GM13977 (cell line): ENCODE results near the gene PRTFDC1.

ENCODE experiments used
- DNase-seq: peaks from one replicate; pipeline ENCODE4 v3.0.0; 2012; ENCODE audit warnings: low spot score
- in situ Hi-C: fragments of 300-500 bp; cut with MboI; formaldehyde crosslinking; loops from one replicate; pipeline ENCODE4 v1.12.0; 2022; ENCODE audit warnings: low sequenced_read_pairs, low pct_unique_long_range_greater_than_20kb, mixed read lengths, inconsistent platforms; ENCODE audit not compliant: unreplicated experiment
- TF ChIP-seq, protein P1 (sequence below): IDR thresholded peaks from 2 replicates; pipeline ENCODE4 v1.5.1; 2012; ENCODE audit warnings: mild to moderate bottlenecking, control low read depth; ENCODE audit not compliant: insufficient read depth; ENCODE audit errors: extremely low read depth, missing control alignments

Gene PRTFDC1

DNA sequence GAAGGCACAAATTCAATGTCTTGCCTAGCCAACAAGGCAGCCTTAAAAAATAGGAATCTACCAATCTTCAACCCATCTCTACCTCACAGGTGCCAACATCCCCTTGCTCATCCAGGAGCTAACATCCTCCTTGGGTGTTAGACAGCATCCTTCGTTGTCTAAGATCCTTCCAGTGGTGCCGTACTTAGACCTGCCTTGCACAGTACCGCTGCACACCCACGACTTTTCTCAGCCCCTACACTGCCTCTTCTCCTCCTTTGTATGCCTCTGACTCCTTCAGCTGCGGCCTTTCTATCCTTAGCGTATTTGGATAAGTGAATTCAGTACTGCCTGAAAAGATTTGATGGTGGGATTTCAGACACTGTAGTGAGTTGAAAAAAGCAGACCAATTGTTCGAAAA, 15.9 kb upstream of the PRTFDC1 start:
- in situ Hi-C loops: no loop called here
- TF ChIP-seq, protein P1, sequence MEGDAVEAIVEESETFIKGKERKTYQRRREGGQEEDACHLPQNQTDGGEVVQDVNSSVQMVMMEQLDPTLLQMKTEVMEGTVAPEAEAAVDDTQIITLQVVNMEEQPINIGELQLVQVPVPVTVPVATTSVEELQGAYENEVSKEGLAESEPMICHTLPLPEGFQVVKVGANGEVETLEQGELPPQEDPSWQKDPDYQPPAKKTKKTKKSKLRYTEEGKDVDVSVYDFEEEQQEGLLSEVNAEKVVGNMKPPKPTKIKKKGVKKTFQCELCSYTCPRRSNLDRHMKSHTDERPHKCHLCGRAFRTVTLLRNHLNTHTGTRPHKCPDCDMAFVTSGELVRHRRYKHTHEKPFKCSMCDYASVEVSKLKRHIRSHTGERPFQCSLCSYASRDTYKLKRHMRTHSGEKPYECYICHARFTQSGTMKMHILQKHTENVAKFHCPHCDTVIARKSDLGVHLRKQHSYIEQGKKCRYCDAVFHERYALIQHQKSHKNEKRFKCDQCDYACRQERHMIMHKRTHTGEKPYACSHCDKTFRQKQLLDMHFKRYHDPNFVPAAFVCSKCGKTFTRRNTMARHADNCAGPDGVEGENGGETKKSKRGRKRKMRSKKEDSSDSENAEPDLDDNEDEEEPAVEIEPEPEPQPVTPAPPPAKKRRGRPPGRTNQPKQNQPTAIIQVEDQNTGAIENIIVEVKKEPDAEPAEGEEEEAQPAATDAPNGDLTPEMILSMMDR: no peak
- DNase-seq: no peak

DNA sequence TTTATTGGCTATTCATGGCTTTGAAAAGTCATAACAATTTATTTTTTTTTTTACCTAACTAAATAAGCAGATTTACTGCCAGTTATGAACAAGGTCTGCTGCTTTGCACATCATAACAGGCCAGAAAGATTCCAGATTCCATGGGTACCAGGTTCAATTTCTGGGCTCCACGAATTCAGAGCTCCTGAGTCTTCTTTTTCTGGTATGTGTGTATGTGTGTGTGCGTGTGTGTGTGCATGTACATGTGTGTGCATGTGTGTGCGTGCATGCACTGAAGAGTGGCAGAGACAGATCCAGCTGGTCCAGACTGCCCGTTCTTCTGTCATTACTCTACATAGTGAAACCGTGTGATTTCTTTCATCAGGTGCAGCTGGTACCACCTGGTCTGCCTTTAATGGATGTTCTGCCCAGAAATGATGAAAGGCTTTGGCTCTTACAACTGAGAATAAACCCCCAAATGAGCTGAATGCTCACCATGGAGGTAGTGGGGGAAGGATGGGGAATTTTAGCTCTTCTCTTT, 14.6 kb upstream of the PRTFDC1 start:
- in situ Hi-C loops: no loop called here
- TF ChIP-seq, protein P1: no peak
- DNase-seq: no peak

DNA sequence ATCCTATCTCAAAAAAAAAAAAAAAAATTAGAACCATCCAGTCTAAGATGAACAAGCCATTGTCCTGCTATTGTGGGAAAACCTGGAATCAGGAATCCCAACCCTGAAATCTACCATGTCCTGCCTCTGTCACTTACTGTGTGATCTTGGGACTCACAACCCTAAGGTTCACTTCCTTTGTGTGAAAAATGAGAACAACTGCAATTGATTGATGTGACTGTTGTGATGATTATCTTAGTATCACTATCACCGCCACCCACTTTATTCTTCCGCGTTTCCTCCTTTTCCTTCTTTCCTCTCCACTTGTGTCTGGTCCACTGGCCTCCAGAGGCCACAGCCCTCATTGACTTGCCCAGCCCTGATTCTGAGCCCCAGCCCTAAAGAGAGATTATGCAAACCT, 12.6 kb upstream of the PRTFDC1 start:
- TF ChIP-seq, protein P1: no peak
- DNase-seq: no peak
- in situ Hi-C loops: no loop called here

DNA sequence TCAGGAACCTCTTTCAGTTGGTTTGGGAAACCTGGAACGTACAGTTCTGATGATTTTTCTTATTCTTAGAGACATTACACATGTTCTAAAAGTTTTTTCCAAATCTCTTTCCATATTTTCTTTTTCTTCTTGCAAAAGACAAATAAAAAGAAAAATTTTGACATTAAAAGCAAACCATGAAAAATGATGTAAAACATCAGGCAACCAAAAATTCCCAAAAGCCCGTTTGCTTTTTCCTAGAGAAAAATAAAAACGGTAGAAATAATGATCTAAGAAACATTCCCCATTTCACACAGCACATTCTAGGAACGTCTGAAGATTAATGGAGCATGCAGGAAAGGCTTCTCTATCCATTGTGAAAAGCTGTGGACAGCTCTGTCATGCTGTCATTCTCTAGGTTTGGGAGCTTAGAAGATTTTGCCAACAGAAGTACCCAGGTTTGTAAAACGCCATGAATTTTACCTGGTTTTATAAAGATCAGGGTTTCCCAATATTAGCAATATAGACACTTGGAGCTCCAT, 11.2 kb upstream of the PRTFDC1 start:
- no peak for DNase-seq
- in situ Hi-C loops: no loop called here
- TF ChIP-seq, protein P1: no peak

DNA sequence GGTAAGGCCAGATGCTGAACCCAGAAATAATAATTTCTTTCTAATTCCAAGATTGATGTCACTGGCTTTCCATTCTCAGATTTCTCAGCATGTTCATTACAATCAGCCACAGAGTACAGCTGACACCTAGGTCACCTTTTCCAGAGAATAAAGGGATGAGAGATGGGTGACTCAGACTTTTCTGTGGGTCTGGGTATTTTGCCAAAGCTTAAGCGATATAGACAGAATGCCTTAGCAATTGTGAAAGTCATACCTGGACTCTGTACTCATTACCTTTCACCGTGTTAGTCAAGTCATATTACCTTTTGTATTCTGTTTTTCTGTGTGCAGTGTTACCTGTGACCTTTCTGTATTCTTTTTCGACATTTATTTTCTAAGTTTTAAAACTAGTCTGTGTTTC, 10.6 kb upstream of the PRTFDC1 start:
- in situ Hi-C loops: no loop called here
- TF ChIP-seq, protein P1: no peak
- no peak for DNase-seq

DNA sequence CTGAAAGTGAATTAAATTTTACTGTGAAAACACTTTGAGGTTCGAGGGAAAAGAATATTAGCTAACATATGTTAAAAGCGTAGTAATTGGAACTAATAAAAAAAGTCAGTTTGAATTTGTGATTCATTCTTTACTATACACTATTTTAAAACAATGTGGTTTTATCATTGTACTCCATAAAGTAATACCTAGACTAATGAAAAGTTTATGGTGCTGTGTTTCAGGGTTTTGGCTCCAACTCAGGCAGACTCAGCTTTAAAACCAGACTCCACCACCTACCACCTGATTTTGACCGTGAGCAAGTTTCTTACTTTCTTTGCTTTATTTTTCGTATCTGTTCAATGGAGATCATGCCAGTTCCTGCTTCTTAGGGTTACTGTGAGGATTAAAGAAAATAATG, 9.2 kb upstream of the PRTFDC1 start:
- TF ChIP-seq, protein P1: no peak
- in situ Hi-C loops: no loop called here
- DNase-seq: no peak

DNA sequence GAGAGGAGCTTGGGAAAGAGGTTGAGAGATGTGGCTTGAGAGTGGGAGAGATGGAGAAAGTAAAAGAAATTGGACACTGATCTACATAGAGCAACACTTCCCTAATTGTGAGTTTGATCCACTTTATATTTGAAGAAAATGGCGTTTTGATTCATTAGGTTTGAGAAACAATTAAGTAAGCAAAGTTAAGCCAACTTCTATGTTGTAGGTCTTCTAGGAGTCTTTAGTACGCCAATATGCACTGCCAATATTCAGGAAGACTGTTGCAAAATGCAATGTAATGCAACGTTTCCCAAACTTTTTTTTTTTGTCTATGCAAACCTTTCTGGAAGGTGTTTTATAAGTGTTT, 7.0 kb upstream of the PRTFDC1 start:
- TF ChIP-seq, protein P1: no peak
- in situ Hi-C loops: no loop called here
- DNase-seq: no peak
